Endothelial cell (in vitro differentiated cells): ENCODE data around the gene ITGB1. TPM values are rescaled to one million over a fixed set of nuclear protein-coding genes. Genes with fewer than 3 reads are reported as not detected.
"Not testable (repeated sequence)": the region's sequence is repeated elsewhere in the genome, so short reads cannot be mapped to it uniquely, and the experiment has no call there.

Experiments
- DNase-seq: peaks from one replicate; pipeline ENCODE4 v3.0.0; 2021; ENCODE audit warnings: low spot score
- H3K27ac Mint-ChIP-seq: one replicate; pipeline ENCODE4 v1.8.0; 2021; ENCODE audit warnings: mixed read lengths, inconsistent platforms; ENCODE audit not compliant: unreplicated experiment
- H3K27me3 Mint-ChIP-seq: one replicate; pipeline ENCODE4 v1.8.0; 2021; ENCODE audit warnings: mild to moderate bottlenecking, moderate library complexity, mixed read lengths, inconsistent platforms; ENCODE audit not compliant: unreplicated experiment
- H3K36me3 Mint-ChIP-seq: one replicate; pipeline ENCODE4 v1.8.0; 2021; ENCODE audit warnings: mild to moderate bottlenecking, low read depth, mixed read lengths, inconsistent platforms; ENCODE audit not compliant: unreplicated experiment
- H3K4me1 Mint-ChIP-seq: one replicate; pipeline ENCODE4 v1.8.0; 2021; ENCODE audit warnings: mild to moderate bottlenecking, mixed read lengths, inconsistent platforms; ENCODE audit not compliant: unreplicated experiment
- H3K4me3 Mint-ChIP-seq: one replicate; pipeline ENCODE4 v1.8.0; 2021; ENCODE audit warnings: mild to moderate bottlenecking, mixed read lengths, inconsistent platforms; ENCODE audit not compliant: unreplicated experiment
- H3K9me3 Mint-ChIP-seq: one replicate; pipeline ENCODE4 v1.8.0; 2021; ENCODE audit warnings: mixed read lengths, inconsistent platforms; ENCODE audit not compliant: unreplicated experiment
- CTCF ChIP-seq: fragments of 200-600 bp; sonication (generic); IDR thresholded peaks from one replicate; pipeline ENCODE4 v1.5.0; 2021; ENCODE audit warnings: antibody characterized with exemption; ENCODE audit not compliant: unreplicated experiment
- long read RNA-seq: library from polyadenylated mRNA; unstranded; transcript quantifications from one replicate; pipeline ENCODE4 v2.0.0, GENCODE V29; 2020; ENCODE audit not compliant: unreplicated experiment
- total RNA-seq: library from RNA; stranded (reverse); fragmentation: NEBNext Ultra II Directional; extraction: Animal tissue kit (Norgen Biotek cat#: 25700); gene quantifications from one replicate; pipeline ENCODE4 v1.2.1, GENCODE V29; 2021; ENCODE audit not compliant: unreplicated experiment

ITGB1 gene
- total RNA-seq: 504 TPM
- long read RNA-seq, transcript ITGB1-201 (16 exons, 3,640 nt): major isoform, 96 of 156 reads
- long read RNA-seq, partial matches to known transcripts: 50 of 156 reads
- long read RNA-seq, other reads (novel, unspliced or antisense): 8 of 156 reads

- H3K27ac Mint-ChIP-seq: peak within 1 kb of the TSS; percentile 99
- peaks cover 11% of the 10 kb centered on the region for H3K36me3 Mint-ChIP-seq
- DNase-seq: peak; percentile 99
- TF ChIP-seq CTCF: no peak
- H3K4me3 Mint-ChIP-seq: peak within 1 kb of the TSS; percentile 97
- peaks cover 59% of the 10 kb centered on the region for H3K4me1 Mint-ChIP-seq
- peaks cover 10% of the 10 kb centered on the region for H3K27me3 Mint-ChIP-seq
- H3K9me3 Mint-ChIP-seq: peaks cover 4% of the 10 kb centered on the region
Measured at GRCh38 chr10:32958085-32959005, at the start of gene ITGB1. Gene ITGB1, minus strand, starts transcription at chr10:32958230. Its CDS starts 22,672 bp downstream, at chr10:32935558.

- peaks cover 16% of the 10 kb centered on the region for H3K4me1 Mint-ChIP-seq
Measured at GRCh38 chr10:33006342-33006887, 48.4 kb upstream of the ITGB1 start.

GRCh38 chr10:33005322-33006301 is 47.6 kb upstream of the ITGB1 start:
- H3K9me3 Mint-ChIP-seq: no peaks in the 10 kb centered on the region
- H3K4me3 Mint-ChIP-seq: peak overlapping the region; percentile 53
- no peaks in the 10 kb centered on the region for H3K27me3 Mint-ChIP-seq
- H3K36me3 Mint-ChIP-seq: no peaks in the 10 kb centered on the region
- TF ChIP-seq CTCF: no peak
- H3K27ac Mint-ChIP-seq: peak overlapping the region; percentile 46
- peak; percentile 68 for DNase-seq
- peaks cover 16% of the 10 kb centered on the region for H3K4me1 Mint-ChIP-seq

More at GRCh38 chr10:33006342-33006887, 48.4 kb upstream of the ITGB1 start:
- Mint-ChIP-seq H3K27ac (no peak overlapping the region), H3K36me3 (no peaks in the 10 kb centered on the region), H3K9me3 (no peaks in the 10 kb centered on the region), H3K27me3 (no peaks in the 10 kb centered on the region), H3K4me3 (no peak overlapping the region)
- no peak for TF ChIP-seq CTCF
- no peak for DNase-seq

GRCh38 chr10:33001908-33002492 is 44.0 kb upstream of the ITGB1 start:
- no peak overlapping the region for H3K27ac Mint-ChIP-seq
- TF ChIP-seq CTCF: no peak
- H3K9me3 Mint-ChIP-seq: no peaks in the 10 kb centered on the region
- peaks cover 9% of the 10 kb centered on the region for H3K4me1 Mint-ChIP-seq
- no peaks in the 10 kb centered on the region for H3K36me3 Mint-ChIP-seq
- no peak overlapping the region for H3K4me3 Mint-ChIP-seq
- peaks cover 1% of the 10 kb centered on the region for H3K27me3 Mint-ChIP-seq
- no peak for DNase-seq

GRCh38 chr10:32998060-32998581 is 40.1 kb upstream of the ITGB1 start:
- not testable (repeated sequence) for H3K4me3 Mint-ChIP-seq, H3K36me3 Mint-ChIP-seq, DNase-seq, H3K27ac Mint-ChIP-seq, H3K27me3 Mint-ChIP-seq, H3K9me3 Mint-ChIP-seq
- H3K4me1 Mint-ChIP-seq: peaks cover 19% of the 10 kb centered on the region
